Measurements from ENCODE around the gene MROH7.
"Not testable (repeated sequence)": the region's sequence is repeated elsewhere in the genome, so short reads cannot be mapped to it uniquely, and the experiment has no call there.

Gene MROH7

GRCh38 chr1:54610601-54611580 is 30.7 kb upstream of the MROH7 start:
- no peak for DNase-seq

- DNase-seq, result no peak
These were observed 30.0 kb upstream of the MROH7 start for GRCh38 chr1:54611621-54612020.

- DNase-seq, result no peak
These were observed 27.6 kb upstream of the MROH7 start for GRCh38 chr1:54614024-54614423.

GRCh38 chr1:54614563-54614962 is 27.0 kb upstream of the MROH7 start:
- DNase-seq, result no peak

- DNase-seq, result no peak
These were observed 25.9 kb upstream of the MROH7 start for GRCh38 chr1:54615531-54616279.

GRCh38 chr1:54619749-54620148 is 21.8 kb upstream of the MROH7 start:
- DNase-seq, result no peak

- no peak for DNase-seq
These were observed 18.2 kb upstream of the MROH7 start, which contains the start of gene FAM151A for GRCh38 chr1:54623216-54624007. FAM151A (minus strand) TSS chr1:54623525; CDS start chr1:54623395, 130 bp downstream.

- no peak for DNase-seq
These were observed 16.8 kb upstream of the MROH7 start for GRCh38 chr1:54624466-54625464.

- no peak for DNase-seq
These were observed 14.4 kb upstream of the MROH7 start for GRCh38 chr1:54627196-54627595.

GRCh38 chr1:54635804-54636203 is 5.8 kb upstream of the MROH7 start:
- DNase-seq, result not testable (repeated sequence)

GRCh38 chr1:54636461-54637446 is 4.8 kb upstream of the MROH7 start:
- DNase-seq, result not testable (repeated sequence)

- DNase-seq, result no peak
These were observed 1.2 kb upstream of the MROH7 start for GRCh38 chr1:54640361-54640760.

GRCh38 chr1:54643736-54644135 is 2.1 kb downstream of the MROH7 start:
- no peak for DNase-seq

GRCh38 chr1:54645806-54646676 is 4.5 kb downstream of the MROH7 start:
- no peak for DNase-seq

- no peak for DNase-seq
These were observed 7.7 kb downstream of the MROH7 start for GRCh38 chr1:54649130-54649898.

- DNase-seq, result no peak
These were observed 8.3 kb downstream of the MROH7 start for GRCh38 chr1:54649921-54650320.

GRCh38 chr1:54650417-54650816 is 8.8 kb downstream of the MROH7 start:
- no peak for DNase-seq

GRCh38 chr1:54651608-54652007 is 10.0 kb downstream of the MROH7 start:
- no peak for DNase-seq
